Rectal smooth muscle tissue (tissue), 1 donor: Measurements from ENCODE around the gene PARD3.

ENCODE experiments used
- H3K27ac ChIP-seq: one replicate; pipeline ENCODE4 v1.7.0; 2013; ENCODE audit warnings: low read depth, low read length, inconsistent platforms
- H3K27me3 ChIP-seq: one replicate; pipeline ENCODE4 v1.7.0; 2013; ENCODE audit warnings: low read length; ENCODE audit not compliant: control insufficient read depth, insufficient read depth
- H3K36me3 ChIP-seq: one replicate; pipeline ENCODE4 v1.7.0; 2013; ENCODE audit warnings: low read length; ENCODE audit not compliant: control insufficient read depth, insufficient read depth
- H3K4me1 ChIP-seq: one replicate; pipeline ENCODE4 v1.7.0; 2013; ENCODE audit warnings: low read length; ENCODE audit not compliant: control insufficient read depth, insufficient read depth
- H3K4me3 ChIP-seq: one replicate; pipeline ENCODE4 v1.7.0; 2013; ENCODE audit warnings: low read length
- H3K9ac ChIP-seq: one replicate; pipeline ENCODE4 v1.7.0; 2013; ENCODE audit warnings: low read length

PARD3 gene

DNA sequence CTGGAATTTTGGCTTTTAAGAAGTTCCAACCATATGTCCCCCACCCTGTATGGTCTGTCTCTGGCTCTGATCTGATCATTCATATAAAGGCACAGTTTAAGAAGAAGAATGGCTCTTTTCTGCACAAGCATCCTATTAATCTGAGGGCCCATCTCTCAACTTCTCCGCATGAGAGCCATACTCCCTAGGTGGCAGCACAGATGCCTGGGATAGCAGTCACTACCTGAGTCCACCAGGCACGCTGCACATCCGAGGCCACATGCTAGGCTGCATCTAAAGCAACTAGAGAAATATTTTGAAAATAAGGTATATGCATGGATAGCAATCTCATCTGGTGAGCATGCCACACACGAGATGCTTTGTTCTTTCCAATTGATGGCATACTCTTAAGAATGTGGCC is 565.5 kb downstream of the PARD3 start:
- Histone ChIP-seq H3K9ac (no peak overlapping the region), H3K4me1 (no peaks in the 10 kb centered on the region), H3K36me3 (no peaks in the 10 kb centered on the region), H3K27ac (no peak overlapping the region), H3K27me3 (no peaks in the 10 kb centered on the region), H3K4me3 (no peak overlapping the region)

GRCh38 chr10:34247560-34247959 is 567.5 kb downstream of the PARD3 start:
- Histone ChIP-seq H3K27me3 (no peaks in the 10 kb centered on the region), H3K4me3 (no peak overlapping the region), H3K4me1 (no peaks in the 10 kb centered on the region), H3K27ac (no peak overlapping the region), H3K9ac (no peak overlapping the region), H3K36me3 (no peaks in the 10 kb centered on the region)

DNA sequence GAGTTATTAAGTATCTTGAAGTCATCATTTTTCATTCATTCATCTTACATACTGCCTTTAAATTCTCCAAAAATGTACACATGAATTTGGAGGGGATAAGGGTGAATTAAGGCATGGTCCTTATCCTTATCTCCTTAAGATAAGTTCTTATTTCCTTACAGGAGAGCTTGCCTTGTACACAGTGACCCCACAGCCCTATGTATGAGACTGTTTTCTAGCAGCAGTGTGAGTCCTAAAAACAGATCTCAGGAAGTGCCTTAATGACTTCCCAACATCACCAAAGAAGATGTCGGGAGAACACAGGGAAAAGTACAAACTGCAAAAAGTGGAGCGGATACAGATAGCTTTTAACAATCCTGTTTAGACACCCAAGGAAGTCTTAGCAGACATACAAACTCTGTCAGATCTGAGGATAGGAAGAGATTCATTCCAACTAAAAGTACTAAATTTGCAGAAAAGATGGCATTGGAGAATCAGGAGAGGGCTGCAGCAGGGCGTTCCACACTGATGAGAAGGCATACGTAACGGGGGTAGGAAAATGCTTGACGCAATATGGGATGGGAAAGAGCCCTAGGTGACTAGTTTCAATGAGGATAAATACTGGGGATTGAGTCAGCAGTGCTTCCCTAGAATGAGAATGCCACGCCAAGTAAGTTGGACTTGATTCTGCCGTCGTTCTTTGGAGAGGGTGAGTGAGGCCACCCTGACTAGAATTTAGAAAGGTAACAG is 570.2 kb downstream of the PARD3 start:
- H3K36me3 ChIP-seq, result no peaks in the 10 kb centered on the region
- H3K4me1 ChIP-seq, result no peaks in the 10 kb centered on the region
- H3K27ac ChIP-seq, result no peak overlapping the region
- no peaks in the 10 kb centered on the region for H3K27me3 ChIP-seq
- no peak overlapping the region for H3K4me3 ChIP-seq
- H3K9ac ChIP-seq, result no peak overlapping the region

DNA sequence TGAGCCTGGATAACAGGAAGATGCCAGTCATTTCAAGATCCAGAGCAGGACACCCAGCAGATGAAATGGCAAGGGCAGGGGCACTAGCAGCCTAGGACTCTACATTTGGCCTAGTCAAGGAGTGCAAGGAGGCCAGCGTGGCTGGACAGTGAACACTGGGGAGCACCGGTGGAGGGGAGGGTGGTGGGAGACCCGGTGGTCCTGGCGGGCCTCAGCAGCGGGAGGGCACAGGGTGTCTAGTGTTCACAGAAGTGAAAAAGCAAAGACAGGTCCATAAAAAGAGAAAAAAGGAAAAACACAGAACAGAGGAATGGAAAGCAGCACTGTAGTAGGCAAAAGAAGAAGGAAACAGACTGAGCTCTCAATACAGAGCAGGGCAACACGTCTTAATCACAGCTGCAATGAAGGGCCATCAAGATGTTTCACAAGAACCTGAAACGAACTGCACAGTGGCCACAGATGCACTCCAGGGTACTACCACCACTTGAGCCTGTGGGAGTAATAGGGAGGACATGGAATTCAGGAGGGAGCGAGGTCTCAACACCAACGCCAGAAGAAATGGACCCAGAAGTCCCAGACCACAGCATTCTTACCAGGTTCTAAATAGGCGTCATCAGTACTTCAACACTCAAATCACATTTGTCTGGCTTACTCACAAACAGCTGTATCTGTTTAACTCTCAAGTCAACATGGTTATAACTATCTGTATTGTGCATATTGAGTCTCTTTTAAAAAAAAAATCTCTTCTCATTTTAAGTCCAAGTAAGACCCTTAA is 573.7 kb downstream of the PARD3 start:
- no peaks in the 10 kb centered on the region for H3K4me1 ChIP-seq
- H3K4me3 ChIP-seq, result no peak overlapping the region
- no peak overlapping the region for H3K27ac ChIP-seq
- H3K9ac ChIP-seq, result no peak overlapping the region
- no peaks in the 10 kb centered on the region for H3K36me3 ChIP-seq
- H3K27me3 ChIP-seq, result no peaks in the 10 kb centered on the region

DNA sequence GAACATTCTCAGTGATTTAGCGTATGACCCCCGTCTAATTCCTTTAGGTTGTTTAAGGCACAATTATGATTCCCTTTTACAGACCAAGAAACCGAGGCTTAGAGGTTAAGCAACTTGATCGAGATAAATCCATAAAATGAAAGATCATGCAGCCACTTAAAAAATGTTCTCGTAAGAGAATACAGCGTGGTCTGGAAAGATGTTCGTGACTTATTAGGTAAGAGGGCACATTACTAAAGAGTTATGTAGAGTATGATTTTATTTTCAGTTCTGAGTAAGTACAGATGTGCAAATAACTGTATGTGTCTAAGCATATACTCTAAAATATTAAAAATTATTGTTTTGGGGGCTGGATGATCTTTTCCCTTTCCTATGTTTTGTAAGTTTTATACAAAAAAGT is 575.1 kb downstream of the PARD3 start:
- Histone ChIP-seq H3K4me1 (no peaks in the 10 kb centered on the region), H3K27me3 (no peaks in the 10 kb centered on the region), H3K27ac (no peak overlapping the region), H3K4me3 (no peak overlapping the region), H3K36me3 (no peaks in the 10 kb centered on the region), H3K9ac (no peak overlapping the region)

GRCh38 chr10:34237898-34238455 is 577.1 kb downstream of the PARD3 start:
- Histone ChIP-seq H3K4me3 (no peak overlapping the region), H3K9ac (no peak overlapping the region), H3K27me3 (no peaks in the 10 kb centered on the region), H3K27ac (no peak overlapping the region), H3K36me3 (no peaks in the 10 kb centered on the region), H3K4me1 (no peaks in the 10 kb centered on the region)

GRCh38 chr10:34236931-34237330 is 578.2 kb downstream of the PARD3 start:
- Histone ChIP-seq H3K9ac (no peak overlapping the region), H3K4me3 (no peak overlapping the region), H3K36me3 (no peaks in the 10 kb centered on the region), H3K4me1 (no peaks in the 10 kb centered on the region), H3K27me3 (no peaks in the 10 kb centered on the region), H3K27ac (no peak overlapping the region)

DNA sequence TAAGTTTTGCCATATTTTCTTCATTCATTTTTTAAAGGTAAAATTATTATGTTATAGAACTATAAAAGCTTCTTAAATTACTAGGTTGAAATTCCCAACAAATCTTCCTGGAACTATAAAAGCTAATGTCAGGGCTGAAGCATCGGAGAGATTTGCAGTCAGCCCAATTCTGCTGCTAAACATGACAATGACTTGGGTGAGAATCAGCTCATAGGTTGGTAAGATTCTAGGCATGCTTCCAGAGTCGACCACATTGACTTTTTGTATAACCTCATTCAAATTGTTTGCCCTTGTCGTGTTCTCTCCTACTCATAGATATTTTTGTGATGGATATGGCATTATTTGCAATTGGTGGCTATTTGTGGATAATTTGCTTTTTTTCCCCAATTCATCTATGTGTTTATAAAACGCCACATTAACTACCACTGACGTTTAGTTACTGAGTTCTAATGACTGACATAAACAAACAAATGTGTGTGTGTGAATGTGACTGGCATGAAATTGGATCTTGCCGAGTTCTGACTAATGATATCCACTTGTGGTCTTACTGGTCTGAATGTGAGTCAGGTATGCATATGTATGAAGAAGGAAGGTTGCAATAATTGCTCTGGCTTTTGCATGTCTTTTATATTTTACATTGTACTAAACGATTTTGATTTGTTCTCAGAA is 579.8 kb downstream of the PARD3 start:
- H3K36me3 ChIP-seq, result no peaks in the 10 kb centered on the region
- no peaks in the 10 kb centered on the region for H3K4me1 ChIP-seq
- H3K27me3 ChIP-seq, result no peaks in the 10 kb centered on the region
- H3K9ac ChIP-seq, result no peak overlapping the region
- H3K4me3 ChIP-seq, result no peak overlapping the region
- no peak overlapping the region for H3K27ac ChIP-seq

- H3K27me3 ChIP-seq, result no peaks in the 10 kb centered on the region
- no peak overlapping the region for H3K9ac ChIP-seq
- no peak overlapping the region for H3K27ac ChIP-seq
- H3K36me3 ChIP-seq, result no peaks in the 10 kb centered on the region
- H3K4me1 ChIP-seq, result no peaks in the 10 kb centered on the region
- no peak overlapping the region for H3K4me3 ChIP-seq
These were observed 582.6 kb downstream of the PARD3 start for GRCh38 chr10:34232481-34232880.

DNA sequence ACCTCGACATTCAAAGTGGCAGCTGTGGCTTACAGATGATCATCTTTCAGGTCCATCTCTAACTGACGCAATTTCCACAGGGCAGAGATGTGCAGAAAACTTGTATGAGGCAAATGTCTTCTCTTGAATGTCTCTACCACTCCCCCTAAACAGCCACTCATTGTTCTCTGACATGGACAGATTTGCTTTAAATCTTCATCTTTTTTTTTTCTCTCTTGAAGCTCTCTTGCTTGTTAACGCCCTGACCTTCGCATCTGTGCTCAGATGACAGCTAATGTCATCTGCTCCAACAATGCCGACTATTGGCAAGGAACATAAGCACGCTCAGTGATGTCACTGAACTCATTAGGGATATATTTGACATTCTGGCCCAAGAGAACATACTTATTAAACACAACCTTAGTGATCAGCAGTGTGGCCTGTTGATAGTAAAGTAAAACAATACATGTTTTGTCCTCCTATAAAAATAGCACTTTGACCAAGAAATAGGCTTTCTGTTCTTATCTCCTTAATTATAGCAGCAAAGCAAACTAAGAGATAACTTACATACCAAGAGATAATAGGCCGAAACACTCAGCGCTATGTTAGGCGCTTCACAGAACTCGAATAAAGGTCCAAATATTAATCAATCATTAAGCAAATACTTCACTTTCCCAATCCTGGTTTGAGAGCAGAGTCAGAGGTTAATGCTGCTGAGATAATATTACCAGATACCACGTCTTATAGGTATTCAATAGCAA is 583.5 kb downstream of the PARD3 start:
- no peak overlapping the region for H3K9ac ChIP-seq
- H3K27me3 ChIP-seq, result no peaks in the 10 kb centered on the region
- no peaks in the 10 kb centered on the region for H3K36me3 ChIP-seq
- no peaks in the 10 kb centered on the region for H3K4me1 ChIP-seq
- H3K4me3 ChIP-seq, result no peak overlapping the region
- no peak overlapping the region for H3K27ac ChIP-seq

DNA sequence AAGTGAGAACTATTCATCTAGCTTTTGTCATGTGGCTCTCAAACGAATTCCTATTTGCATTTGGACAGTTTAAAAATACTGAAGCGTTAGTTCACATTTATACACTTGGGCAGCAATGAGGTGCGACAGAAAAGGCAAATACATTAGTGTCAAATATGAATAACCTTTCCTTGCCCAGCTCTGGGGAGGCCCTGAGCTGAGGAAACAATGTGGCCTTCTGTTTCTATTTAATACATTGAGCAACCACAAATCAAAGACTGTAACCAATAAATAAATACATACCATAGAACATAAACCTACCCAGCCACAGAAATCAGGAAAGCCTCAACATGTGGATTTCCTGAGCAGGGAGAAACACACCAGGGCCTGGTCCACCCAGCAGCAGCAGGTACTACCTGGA is 585.2 kb downstream of the PARD3 start:
- H3K4me1 ChIP-seq, result no peaks in the 10 kb centered on the region
- no peaks in the 10 kb centered on the region for H3K36me3 ChIP-seq
- H3K27ac ChIP-seq, result no peak overlapping the region
- H3K27me3 ChIP-seq, result no peaks in the 10 kb centered on the region
- H3K4me3 ChIP-seq, result no peak overlapping the region
- H3K9ac ChIP-seq, result no peak overlapping the region

- Histone ChIP-seq H3K27me3 (no peaks in the 10 kb centered on the region), H3K4me1 (no peaks in the 10 kb centered on the region), H3K9ac (no peak overlapping the region), H3K36me3 (no peaks in the 10 kb centered on the region), H3K27ac (no peak overlapping the region), H3K4me3 (no peak overlapping the region)
These were observed 587.0 kb downstream of the PARD3 start for GRCh38 chr10:34228066-34228465.
